SH-SY5Y (cell line): ENCODE measurements around the gene ZNF77.

ENCODE experiments used
- GATA2 ChIP-seq: IDR thresholded peaks from 2 replicates; pipeline ENCODE4 v1.6.1; 2011; ENCODE audit warnings: mild to moderate bottlenecking, low read depth, low read length
- GATA3 ChIP-seq: IDR thresholded peaks from 2 replicates; pipeline ENCODE4 v1.6.1; 2011; ENCODE audit warnings: low read depth, mild to moderate bottlenecking, low read length, moderate library complexity

ZNF77 gene

DNA sequence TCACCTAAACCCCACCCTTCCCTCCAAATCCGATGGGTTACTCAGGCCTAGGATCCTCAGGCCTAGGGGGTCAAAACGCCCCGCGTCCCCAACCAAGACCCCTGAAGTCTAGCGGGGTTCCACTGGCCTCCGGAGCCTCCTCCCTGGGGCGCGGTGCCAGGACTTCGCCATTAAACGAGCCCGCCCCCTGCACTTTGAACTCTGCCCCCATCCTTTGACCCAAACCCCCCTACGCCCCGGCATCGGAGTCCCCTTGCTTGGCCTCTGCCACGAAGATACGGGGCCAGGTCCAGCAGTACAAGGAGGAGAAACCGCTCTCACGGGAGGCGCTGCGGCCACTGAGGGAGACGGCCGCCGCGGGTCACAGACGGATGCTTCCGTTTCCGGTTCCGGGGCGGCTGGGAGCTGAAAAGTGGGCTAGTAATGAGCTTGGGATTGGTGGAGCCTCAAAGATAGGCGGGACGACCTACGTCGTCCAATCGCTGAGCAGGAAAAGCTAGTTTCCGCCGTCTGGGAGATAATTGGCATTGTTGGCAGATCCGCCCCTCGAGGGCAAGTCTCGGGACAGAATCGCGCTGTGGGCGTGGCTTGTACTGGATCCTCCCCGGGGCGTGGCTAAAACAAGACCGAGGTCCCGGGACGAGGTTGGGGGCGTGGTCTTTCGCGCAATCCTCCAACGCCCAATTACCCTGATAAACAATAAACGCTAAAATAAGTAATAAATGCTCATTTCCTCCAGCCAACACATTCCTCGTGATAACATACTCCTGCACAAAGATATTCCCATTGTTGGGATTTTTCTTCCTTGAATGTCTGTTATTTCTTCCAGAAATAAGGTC, 5.7 kb upstream of the ZNF77 start:
- TF ChIP-seq GATA2 (no peak), GATA3 (no peak)

DNA sequence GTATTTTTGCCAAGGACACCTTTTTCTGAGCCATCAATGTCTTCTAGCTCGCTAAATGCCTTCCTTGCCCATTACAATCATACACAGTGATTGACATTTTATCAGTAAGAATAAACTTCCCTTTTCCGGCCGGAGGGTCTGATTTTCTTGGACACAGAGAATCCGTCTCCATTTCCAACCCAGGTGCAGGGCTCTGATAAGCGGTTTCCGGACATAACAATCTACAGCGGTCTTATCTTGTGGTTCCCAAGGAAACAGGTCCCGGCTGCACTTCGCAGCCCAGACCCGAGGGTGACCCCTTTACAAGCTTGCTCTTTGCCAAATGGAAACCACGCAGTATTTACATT, 5.1 kb upstream of the ZNF77 start:
- TF ChIP-seq GATA3 (peak; percentile 64; the same call in 1 of the 2 replicates), GATA2 (peak; percentile 91)

- TF ChIP-seq GATA3: no peak
- no peak for TF ChIP-seq GATA2
Observed at GRCh38 chr19:2945575-2946184, 909 bp upstream of the ZNF77 start.

GRCh38 chr19:2944403-2944774, 382 bp downstream of the ZNF77 start:
- TF ChIP-seq GATA3: no peak
- TF ChIP-seq GATA2: no peak

GRCh38 chr19:2942928-2943640, 1.7 kb downstream of the ZNF77 start:
- no peak for TF ChIP-seq GATA2
- TF ChIP-seq GATA3: no peak

- TF ChIP-seq GATA2 (no peak), GATA3 (no peak)
Observed at GRCh38 chr19:2933490-2933910, 11.3 kb downstream of the ZNF77 start.

- TF ChIP-seq GATA3 (no peak), GATA2 (no peak)
Observed at GRCh38 chr19:2927032-2927430, 17.7 kb downstream of the ZNF77 start.

DNA sequence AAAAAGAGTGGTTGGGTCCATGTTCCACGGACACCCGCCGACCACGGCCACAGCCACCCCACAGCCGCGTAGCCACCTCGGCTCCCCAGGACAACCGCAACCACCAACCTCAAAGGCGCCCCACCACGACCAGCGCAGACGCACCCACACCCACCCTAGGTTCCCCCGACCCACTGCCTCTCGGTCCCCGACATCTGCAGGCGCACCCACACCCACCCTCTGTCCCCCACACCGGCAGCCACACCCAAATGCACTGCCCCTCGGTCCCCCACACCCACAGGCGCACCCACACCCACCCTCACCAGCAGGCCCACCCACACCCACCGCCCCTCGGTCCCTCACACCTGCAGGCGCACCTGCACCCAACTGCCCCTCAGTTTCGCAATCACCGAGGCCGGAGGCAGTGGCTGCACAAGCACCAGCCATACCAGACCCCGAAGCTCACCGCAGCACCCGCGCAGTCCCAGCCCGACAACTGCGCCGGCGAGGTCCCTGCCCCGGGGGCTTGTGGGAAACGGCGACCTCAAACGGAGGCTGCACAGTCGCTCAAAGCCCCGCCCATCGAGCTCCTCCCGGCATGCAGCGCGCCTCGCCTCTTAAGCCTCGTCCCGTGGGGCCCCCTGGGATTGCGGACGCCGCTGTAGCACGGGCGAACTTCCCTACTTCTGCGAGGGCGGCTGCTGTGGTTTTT, 18.3 kb downstream of the ZNF77 start:
- no peak for TF ChIP-seq GATA3
- TF ChIP-seq GATA2: no peak

DNA sequence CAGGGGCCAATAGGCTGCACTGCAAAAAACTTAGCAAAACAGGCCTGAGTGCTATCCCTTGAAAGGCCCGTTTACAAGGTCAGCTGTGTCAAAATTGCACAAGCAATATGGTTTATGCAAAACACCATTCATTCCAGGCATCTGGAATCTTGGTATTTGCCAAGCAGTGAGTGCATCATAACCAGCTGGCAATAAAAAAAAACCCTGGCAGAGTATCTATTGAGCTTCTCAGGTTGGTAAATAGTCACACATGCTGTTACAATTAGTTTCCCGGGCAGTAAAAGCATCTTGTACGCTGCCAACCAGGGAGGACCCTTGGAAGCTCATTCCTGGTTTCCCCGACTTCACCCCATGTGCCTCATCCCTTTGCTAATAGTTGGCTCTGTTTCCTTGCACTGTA, 21.3 kb downstream of the ZNF77 start:
- TF ChIP-seq GATA2: no peak
- TF ChIP-seq GATA3: no peak

DNA sequence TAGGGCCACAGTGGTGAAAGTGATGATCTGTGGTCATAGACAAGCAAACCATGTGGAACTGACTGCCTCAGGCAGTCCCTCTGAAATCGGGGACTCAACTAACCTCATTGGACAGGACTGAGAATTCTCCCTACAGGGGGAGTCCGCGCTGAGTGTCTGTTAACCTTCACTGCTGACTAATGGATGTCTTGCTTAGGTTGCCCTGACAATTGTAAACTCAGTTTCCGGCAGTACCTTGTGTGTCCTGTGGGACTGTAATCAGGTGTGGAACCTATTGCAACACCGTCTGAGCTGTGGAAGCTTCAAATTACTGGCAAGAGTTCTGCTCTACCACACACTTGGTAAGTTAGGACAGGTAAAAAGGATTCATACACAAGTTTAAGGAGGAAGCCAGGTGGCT, 21.8 kb downstream of the ZNF77 start:
- TF ChIP-seq GATA2 (no peak), GATA3 (no peak)

DNA sequence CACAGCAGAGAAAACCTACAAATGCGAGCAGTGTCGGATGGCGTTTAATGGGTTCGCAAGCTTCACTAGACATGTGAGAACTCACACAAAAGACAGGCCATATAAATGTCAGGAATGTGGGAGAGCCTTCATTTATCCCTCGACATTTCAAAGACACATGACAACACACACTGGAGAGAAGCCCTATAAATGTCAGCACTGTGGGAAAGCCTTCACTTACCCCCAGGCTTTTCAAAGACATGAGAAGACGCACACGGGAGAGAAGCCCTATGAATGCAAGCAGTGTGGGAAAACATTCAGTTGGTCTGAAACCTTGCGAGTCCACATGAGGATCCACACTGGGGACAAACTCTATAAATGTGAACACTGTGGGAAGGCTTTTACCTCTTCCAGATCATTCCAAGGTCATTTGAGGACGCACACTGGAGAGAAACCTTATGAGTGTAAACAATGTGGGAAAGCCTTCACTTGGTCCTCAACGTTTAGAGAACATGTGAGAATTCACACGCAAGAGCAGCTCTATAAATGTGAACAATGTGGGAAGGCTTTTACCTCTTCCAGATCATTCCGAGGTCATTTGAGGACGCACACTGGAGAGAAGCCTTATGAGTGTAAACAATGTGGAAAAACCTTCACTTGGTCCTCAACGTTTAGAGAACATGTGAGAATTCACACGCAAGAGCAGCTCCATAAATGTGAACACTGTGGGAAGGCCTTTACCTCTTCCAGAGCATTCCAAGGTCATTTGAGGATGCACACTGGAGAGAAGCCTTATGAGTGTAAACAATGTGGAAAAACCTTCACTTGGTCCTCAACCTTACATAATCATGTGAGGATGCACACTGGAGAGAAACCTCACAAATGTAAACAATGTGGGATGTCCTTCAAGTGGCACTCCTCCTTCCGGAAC, 27.2 kb downstream of the ZNF77 start:
- no peak for TF ChIP-seq GATA2
- no peak for TF ChIP-seq GATA3

GRCh38 chr19:2912306-2912705, 32.5 kb downstream of the ZNF77 start:
- TF ChIP-seq GATA2 (no peak), GATA3 (no peak)

GRCh38 chr19:2906631-2907195, 38.1 kb downstream of the ZNF77 start:
- no peak for TF ChIP-seq GATA2
- TF ChIP-seq GATA3: no peak
